K562 (cell line): ENCODE data around the gene SCYL1. TPM values are rescaled to one million over a fixed set of nuclear protein-coding genes. Genes with fewer than 3 reads are reported as not detected.
A peak's percentile ranks its signal among the peaks of the same experiment; 100 is the strongest.

Experiments used
- CBX3 ChIP-seq, 2 experiments: IDR thresholded peaks; 1 replicate in 1 of 2; 2 replicates in 1 of 2; pipeline ENCODE4 v1.6.1; 2012; ENCODE audit warnings: inconsistent platforms in 2 of 2, low read length in 2 of 2, borderline replicate concordance in 1 of 2, control low read depth in 1 of 2
- CHD2 ChIP-seq: IDR thresholded peaks from 2 replicates; pipeline ENCODE4 v1.6.1; 2011; ENCODE audit warnings: low read depth, low read length
- COPS2 ChIP-seq: fragments of 450-650 bp; conservative IDR thresholded peaks from 2 replicates; pipeline ENCODE4 v1.6.1; 2016; ENCODE audit warnings: mild to moderate bottlenecking, moderate library complexity
- CREM ChIP-seq: IDR thresholded peaks from 2 replicates; pipeline ENCODE4 v1.6.1; 2014; ENCODE audit warnings: antibody characterized with exemption, low read depth
- DACH1 ChIP-seq: fragments of 450-650 bp; IDR thresholded peaks from 2 replicates; pipeline ENCODE4 v1.6.1; 2018; ENCODE audit not compliant: partially characterized antibody
- DMBX1 ChIP-seq: fragments of 250-450 bp; sonication (Bioruptor Pico); IDR thresholded peaks from 2 replicates; pipeline ENCODE4 v1.8.0; 2022; ENCODE audit warnings: inconsistent platforms, mild to moderate bottlenecking, moderate library complexity, borderline replicate concordance
- EP300 ChIP-seq: IDR thresholded peaks from 2 replicates; pipeline ENCODE4 v1.6.1; 2012; ENCODE audit warnings: low read length, improper control_type of control experiment
- EP400 ChIP-seq: fragments of 450-650 bp; IDR thresholded peaks from 2 replicates; pipeline ENCODE4 v1.6.1; 2017; ENCODE audit warnings: antibody characterized with exemption, mild to moderate bottlenecking, moderate library complexity
- EZH2 ChIP-seq: IDR thresholded peaks from 2 replicates; pipeline ENCODE4 v1.6.1; 2012; ENCODE audit warnings: low read depth, mild to moderate bottlenecking, inconsistent platforms, low read length, borderline replicate concordance
- GTF2A2 ChIP-seq: IDR thresholded peaks from 2 replicates; pipeline ENCODE4 v1.6.1; 2016; ENCODE audit warnings: mild to moderate bottlenecking, missing genetic modification characterization, missing compliant biosample characterization
- GTF2E2 ChIP-seq: fragments of 200-800 bp; sonication (Bioruptor generic); IDR thresholded peaks from 2 replicates; pipeline ENCODE4 v1.6.1; 2016; ENCODE audit warnings: missing genetic modification characterization, missing compliant biosample characterization
- HINFP ChIP-seq: fragments of 450-650 bp; conservative IDR thresholded peaks from 2 replicates; pipeline ENCODE4 v1.6.1; 2016; ENCODE audit warnings: missing genetic modification characterization, low read depth, mild to moderate bottlenecking, control low read depth, missing compliant biosample characterization
- HIVEP1 ChIP-seq: fragments of 250-450 bp; sonication (Bioruptor Pico); IDR thresholded peaks from 2 replicates; pipeline ENCODE4 v1.4.0; 2020; ENCODE audit warnings: mild to moderate bottlenecking
- HMBOX1 ChIP-seq: sonication (generic); IDR thresholded peaks from 2 replicates; pipeline ENCODE4 v1.6.1; 2016
- LCOR ChIP-seq: sonication (generic); formaldehyde crosslinking; IDR thresholded peaks from 2 replicates; pipeline ENCODE4 v1.8.0; 2022; ENCODE audit warnings: mild to moderate bottlenecking, missing genetic modification reagents
- MEF2D ChIP-seq: conservative IDR thresholded peaks from 2 replicates; pipeline ENCODE4 v1.6.1; 2016; ENCODE audit warnings: low read depth, missing genetic modification characterization, missing compliant biosample characterization
- MTA2 ChIP-seq: fragments of 450-650 bp; IDR thresholded peaks from 2 replicates; pipeline ENCODE4 v1.6.1; 2016; ENCODE audit warnings: low read depth
- NFIX ChIP-seq: fragments of 250-450 bp; sonication (Bioruptor Pico); IDR thresholded peaks from 2 replicates; pipeline ENCODE4 v1.4.0; 2020; ENCODE audit warnings: low read depth, mild to moderate bottlenecking, moderate library complexity
- PHF20 ChIP-seq: fragments of 450-650 bp; IDR thresholded peaks from 2 replicates; pipeline ENCODE4 v1.6.1; 2018; ENCODE audit not compliant: partially characterized antibody
- POLR2A ChIP-seq: fragments of 450-650 bp; conservative IDR thresholded peaks from 2 replicates; pipeline ENCODE4 v1.6.1; 2016
- PTTG1 ChIP-seq: fragments of 450-650 bp; IDR thresholded peaks from 2 replicates; pipeline ENCODE4 v1.6.1; 2016; ENCODE audit warnings: low read depth, mild to moderate bottlenecking, missing genetic modification characterization, missing compliant biosample characterization
- SPI1 ChIP-seq: IDR thresholded peaks from 2 replicates; pipeline ENCODE4 v1.6.1; 2011; ENCODE audit warnings: low read depth, low read length, control low read depth, borderline replicate concordance
- STAT5B ChIP-seq: fragments of 250-450 bp; sonication (Bioruptor Pico); IDR thresholded peaks from 2 replicates; pipeline ENCODE4 v1.8.0; 2021; ENCODE audit warnings: mild to moderate bottlenecking, inconsistent platforms
- TAL1 ChIP-seq: fragments of 450-650 bp; IDR thresholded peaks from 2 replicates; pipeline ENCODE4 v1.6.1; 2016; ENCODE audit warnings: mild to moderate bottlenecking
- TARDBP ChIP-seq: fragments of 450-650 bp; IDR thresholded peaks from 2 replicates; pipeline ENCODE4 v1.6.1; 2016
- TCF15 ChIP-seq: fragments of 250-450 bp; sonication (Bioruptor Pico); IDR thresholded peaks from 2 replicates; pipeline ENCODE4 v1.8.0; 2022; ENCODE audit warnings: moderate library complexity, mild to moderate bottlenecking, inconsistent platforms
- ZBTB26 ChIP-seq: fragments of 450-650 bp; formaldehyde crosslinking; IDR thresholded peaks from 2 replicates; pipeline ENCODE4 v1.4.0; 2022; ENCODE audit warnings: missing genetic modification characterization
- ZNF134 ChIP-seq: fragments of 250-450 bp; sonication (Bioruptor Pico); conservative IDR thresholded peaks from 2 replicates; pipeline ENCODE4 v1.4.0; 2020
- ZNF24 ChIP-seq: fragments of 450-650 bp; IDR thresholded peaks from 2 replicates; pipeline ENCODE4 v1.6.1; 2016
- ZNF586 ChIP-seq: fragments of 450-650 bp; formaldehyde crosslinking; conservative IDR thresholded peaks from 2 replicates; pipeline ENCODE4 v1.4.0; 2020; ENCODE audit warnings: mild to moderate bottlenecking, moderate library complexity
- polyA plus RNA-seq, 8 experiments: library from polyadenylated mRNA; depleted of rRNA in 4 of 8; stranded (reverse) in 5 of 8; unstranded in 3 of 8; fragments of >200 nt; fragmentation: Nextera tagmentation in 2 of 8; fragmentation: Illumina TruSeq in 1 of 8; extraction: Ambion mirVana in 2 of 8; extraction: Trizol in 1 of 8; gene quantifications; 2 replicates each; pipeline versions ENCODE4 v1.2.1 to v1.2.3, GENCODE V29; 2011 to 2014; ENCODE audit warnings: inconsistent platforms in 1 of 8, missing spikeins in 1 of 8
- total RNA-seq, 7 experiments: library from RNA; depleted of rRNA in 6 of 7; stranded (reverse); fragments of >200 nt in 6 of 7; fragmentation: Illumina TruSeq in 2 of 7; extraction: Trizol in 2 of 7; gene quantifications; 2 replicates each; pipeline versions ENCODE4 v1.2.1 to v1.2.3, GENCODE V29; 2011 to 2021; ENCODE audit warnings: low replicate concordance in 1 of 7

Gene SCYL1
- total and polyA plus RNA-seq, 9 of the 15 experiments (the other 6 are each of a cell fraction or from before 2014, with no cell fraction given), result 1.9 to 145 (median 57.6) TPM

- TF ChIP-seq ZBTB26 (CRISPR knock-in tag) (no peak; the same call in 1 of the 2 replicates), SPI1 (peak; percentile 75), LCOR (CRISPR knock-in tag) (0 out of 2 replicates have a peak, but pooled peaks have one; percentile 15), GTF2E2 (tag) (no peak), TCF15 (CRISPR knock-in tag) (no peak), CBX3 (IDR thresholded peaks at IDR 0.05; ENCODE audit: borderline replicate concordance in 1 of 2, low read length in 2 of 2) (no peak; a peak in 1 of 3 replicates), CHD2 (no peak), TAL1 (no peak), STAT5B (CRISPR knock-in tag) (no peak), PTTG1 (tag) (no peak), HIVEP1 (CRISPR knock-in tag) (no peak), CREM (no peak; the same call in 1 of the 2 replicates), POLR2A (peak; percentile 61), MEF2D (tag) (no peak), GTF2A2 (tag) (no peak), COPS2 (no peak), NFIX (CRISPR knock-in tag) (no peak), HMBOX1 (peak; percentile 91; the same call in 1 of the 2 replicates), DACH1 (no peak), EZH2 (no peak), TARDBP (no peak), ZNF134 (CRISPR knock-in tag) (no peak), ZNF586 (no peak), DMBX1 (CRISPR knock-in tag) (no peak), EP400 (0 out of 2 replicates have a peak, but pooled peaks have one; percentile 0), MTA2 (no peak), HINFP (tag) (no peak), PHF20 (peak; percentile 51), ZNF24 (no peak), EP300 (no peak)
These were observed 50.8 kb downstream of the SCYL1 start, which contains the start of gene EHBP1L1 (continued) for GRCh38 chr11:65575568-65576231.
